IMR-90 (cell line): ENCODE measurements around the gene RNF41. TPM values are rescaled to one million over a fixed set of nuclear protein-coding genes. Genes with fewer than 3 reads are reported as not detected.

Experiments used
- ATAC-seq: fragments of 200-7000 bp; cut with Tn5 transposase; 2 replicates; pipeline ENCODE4 v1.9.1; 2020; ENCODE audit warnings: low read depth, mild to moderate bottlenecking, moderate library complexity
- BruUV-seq: library from RNA; stranded (reverse); fragments of 400-500 nt; replicated peaks from 2 replicates; lab custom pipeline; 2021; lab: Mats Ljungman, UMichigan
- CTCF ChIA-PET: fragments of 300-600 bp; formaldehyde crosslinking; extraction: SDS; loops from one replicate; lab custom pipeline; 2021; ENCODE audit warnings: antibody characterized with exemption; lab: Yijun Ruan, JAX
- POLR2A ChIA-PET: fragments of 300-600 bp; sonication (Branson Sonifier 250); formaldehyde crosslinking; loops from one replicate; lab custom pipeline; 2022; ENCODE audit warnings: antibody characterized with exemption; ENCODE audit not compliant: unreplicated experiment; lab: Charles Lee
- DNase-seq: peaks from one replicate; pipeline ENCODE4 v3.0.0; 2013
- H2AFZ ChIP-seq: replicated peaks from 2 replicates; pipeline ENCODE3; 2013; ENCODE audit warnings: low read length, mild to moderate bottlenecking; ENCODE audit not compliant: poor library complexity
- H2AK5ac ChIP-seq: 2 replicates; pipeline ENCODE4 v1.6.1; 2013; ENCODE audit warnings: low read depth, low read length, inconsistent platforms
- H2AK9ac ChIP-seq: replicated peaks from 2 replicates; pipeline ENCODE3; 2013; ENCODE audit warnings: mild to moderate bottlenecking, low read depth, low read length, moderate library complexity; ENCODE audit not compliant: poor library complexity
- H2BK120ac ChIP-seq: 2 replicates; pipeline ENCODE4 v1.6.1; 2013; ENCODE audit warnings: low read depth, low read length, inconsistent platforms
- H2BK15ac ChIP-seq: 3 replicates; pipeline ENCODE4 v1.6.1; 2013; ENCODE audit warnings: low read depth, low read length, inconsistent platforms
- H2BK20ac ChIP-seq: 2 replicates; pipeline ENCODE4 v1.6.1; 2013; ENCODE audit warnings: low read depth, mild to moderate bottlenecking, inconsistent platforms, low read length, moderate library complexity
- H2BK5ac ChIP-seq: 2 replicates; pipeline ENCODE4 v1.6.1; 2013; ENCODE audit warnings: mild to moderate bottlenecking, low read depth, low read length, inconsistent platforms; ENCODE audit not compliant: poor library complexity, severe bottlenecking
- H3K14ac ChIP-seq: replicated peaks from 2 replicates; pipeline ENCODE4 v1.6.1; 2013; ENCODE audit warnings: low read depth, low read length, inconsistent platforms
- H3K18ac ChIP-seq: 2 replicates; pipeline ENCODE4 v1.6.1; 2013; ENCODE audit warnings: low read depth, low read length, control low read depth
- H3K23ac ChIP-seq: 2 replicates; pipeline ENCODE4 v1.6.1; 2013; ENCODE audit warnings: low read depth, low read length, inconsistent platforms
- H3K27ac ChIP-seq: 2 replicates; pipeline ENCODE4 v1.5.1; 2013; ENCODE audit warnings: mild to moderate bottlenecking, control low read depth, low read length; ENCODE audit not compliant: insufficient read depth
- H3K27me3 ChIP-seq: 2 replicates; pipeline ENCODE4 v1.6.1; 2013; ENCODE audit warnings: low read length; ENCODE audit not compliant: control insufficient read depth, insufficient read depth
- H3K36me3 ChIP-seq: 2 replicates; pipeline ENCODE4 v1.6.1; 2013; ENCODE audit warnings: low read length, mixed read lengths; ENCODE audit not compliant: control insufficient read depth, insufficient read depth
- H3K4ac ChIP-seq: 2 replicates; pipeline ENCODE4 v1.6.1; 2013; ENCODE audit warnings: low read depth, low read length, inconsistent platforms
- H3K4me1 ChIP-seq: 2 replicates; pipeline ENCODE4 v1.6.1; 2013; ENCODE audit warnings: low read length, mixed read lengths; ENCODE audit not compliant: control insufficient read depth, insufficient read depth
- H3K4me2 ChIP-seq: 2 replicates; pipeline ENCODE4 v1.6.1; 2013; ENCODE audit warnings: low read depth, mild to moderate bottlenecking, control low read depth, low read length, moderate library complexity
- H3K4me3 ChIP-seq: 2 replicates; pipeline ENCODE4 v1.5.1; 2013; ENCODE audit warnings: low read depth, mild to moderate bottlenecking, control low read depth, low read length, moderate library complexity; ENCODE audit not compliant: insufficient read depth
- H3K56ac ChIP-seq: 2 replicates; pipeline ENCODE4 v1.6.1; 2013; ENCODE audit warnings: low read length, inconsistent platforms; ENCODE audit not compliant: insufficient read depth; ENCODE audit errors: extremely low read depth
- H3K79me1 ChIP-seq, 2 experiments: 2 replicates each; pipeline ENCODE4 v1.6.1; 2013; ENCODE audit warnings: low read length in 2 of 2, inconsistent platforms in 1 of 2, low read depth in 1 of 2
- H3K9ac ChIP-seq: 2 replicates; pipeline ENCODE4 v1.6.1; 2013; ENCODE audit warnings: low read depth, low read length, control low read depth
- H3K9me1 ChIP-seq: 2 replicates; pipeline ENCODE4 v1.6.1; 2013; ENCODE audit warnings: low read length, inconsistent platforms; ENCODE audit not compliant: insufficient read depth
- H3K9me3 ChIP-seq: 2 replicates; pipeline ENCODE4 v1.6.1; 2013; ENCODE audit warnings: low read length; ENCODE audit not compliant: control insufficient read depth, insufficient read depth
- H4K20me1 ChIP-seq: 2 replicates; pipeline ENCODE4 v1.6.1; 2013; ENCODE audit warnings: low read length, inconsistent platforms; ENCODE audit not compliant: insufficient read depth
- H4K5ac ChIP-seq: 2 replicates; pipeline ENCODE4 v1.6.1; 2013; ENCODE audit warnings: mild to moderate bottlenecking, low read depth, low read length, control low read depth
- H4K8ac ChIP-seq, 2 experiments: 2 replicates each; pipeline ENCODE4 v1.6.1; 2013; ENCODE audit warnings: low read depth in 2 of 2, low read length in 2 of 2, control low read depth in 1 of 2, inconsistent platforms in 1 of 2
- H4K91ac ChIP-seq: 2 replicates; pipeline ENCODE4 v1.6.1; 2013; ENCODE audit warnings: low read depth, low read length, inconsistent platforms; ENCODE audit not compliant: insufficient read depth
- BHLHE40 ChIP-seq: fragments of 150-350 bp; IDR thresholded peaks from 2 replicates; pipeline ENCODE4 v1.6.1; 2016; ENCODE audit warnings: mild to moderate bottlenecking, low read depth, low read length
- CEBPB ChIP-seq: IDR thresholded peaks from 2 replicates; pipeline ENCODE4 v1.6.1; 2012; ENCODE audit warnings: low read depth, low read length, improper control_type of control experiment
- CHD1 ChIP-seq: IDR thresholded peaks from 2 replicates; pipeline ENCODE4 v1.6.1; 2012; ENCODE audit warnings: low read depth, low read length, improper control_type of control experiment
- FOS ChIP-seq: fragments of 150-350 bp; IDR thresholded peaks from 2 replicates; pipeline ENCODE4 v1.6.1; 2016; ENCODE audit warnings: low read depth, low read length
- MAFK ChIP-seq: IDR thresholded peaks from 2 replicates; pipeline ENCODE4 v1.6.1; 2012; ENCODE audit warnings: low read depth, low read length, improper control_type of control experiment
- MAZ ChIP-seq: IDR thresholded peaks from 2 replicates; pipeline ENCODE4 v1.6.1; 2012; ENCODE audit warnings: low read depth, mild to moderate bottlenecking, low read length, improper control_type of control experiment, moderate library complexity, borderline replicate concordance
- MXI1 ChIP-seq: IDR thresholded peaks from 2 replicates; pipeline ENCODE4 v1.6.1; 2012; ENCODE audit warnings: low read depth, mild to moderate bottlenecking, low read length, moderate library complexity, borderline replicate concordance
- NFE2L2 ChIP-seq: fragments of 150-350 bp; IDR thresholded peaks from 2 replicates; pipeline ENCODE4 v1.6.1; 2016; ENCODE audit warnings: low read depth, mild to moderate bottlenecking, low read length
- POLR2A ChIP-seq: IDR thresholded peaks from 2 replicates; pipeline ENCODE4 v1.6.1; 2012; ENCODE audit warnings: mild to moderate bottlenecking, low read depth, low read length
- RAD21 ChIP-seq: IDR thresholded peaks from 2 replicates; pipeline ENCODE4 v1.6.1; 2012; ENCODE audit warnings: low read length, improper control_type of control experiment
- RCOR1 ChIP-seq: IDR thresholded peaks from 2 replicates; pipeline ENCODE4 v1.6.1; 2012; ENCODE audit warnings: mild to moderate bottlenecking, low read length, improper control_type of control experiment; ENCODE audit not compliant: insufficient replicate concordance
- RFX5 ChIP-seq: IDR thresholded peaks from 2 replicates; pipeline ENCODE4 v1.8.0; 2012; ENCODE audit warnings: low read depth, mild to moderate bottlenecking, low read length, moderate library complexity
- SMC3 ChIP-seq: fragments of 150-350 bp; IDR thresholded peaks from 2 replicates; pipeline ENCODE4 v1.6.1; 2016; ENCODE audit warnings: low read depth, mild to moderate bottlenecking, antibody characterized with exemption, low read length, moderate library complexity
- dilution Hi-C: fragments of 300-500 bp; cut with HindIII; formaldehyde crosslinking; loops from one replicate; pipeline ENCODE4 v1.14.3; 2018; ENCODE audit warnings: low sequenced_read_pairs; ENCODE audit not compliant: unreplicated experiment
- in situ Hi-C: fragments of 300-500 bp; cut with MboI; formaldehyde crosslinking; loops from 3 replicates; pipeline ENCODE4 v1.14.3; 2019; ENCODE audit warnings: low sequenced_read_pairs, inconsistent platforms, mixed read lengths
- intact Hi-C: fragments of 100-400 bp; cut with micrococcal nuclease; formaldehyde crosslinking; loops from 2 replicates; pipeline ENCODE4 v1.10.0; 2022
- polyA plus RNA-seq, 3 experiments: library from polyadenylated mRNA; depleted of rRNA; stranded (reverse); fragments of >200 nt; gene quantifications; 2 replicates each; pipeline ENCODE4 v1.2.3, GENCODE V29; 2012; ENCODE audit warnings: low replicate concordance in 1 of 3
- total RNA-seq: library from RNA; depleted of rRNA; stranded (reverse); fragments of >200 nt; gene quantifications from 2 replicates; pipeline ENCODE4 v1.2.3, GENCODE V29; 2012
- TF ChIP-seq, protein P1 (sequence below): fragments of 150-350 bp; IDR thresholded peaks from 2 replicates; pipeline ENCODE4 v1.6.1; 2017; ENCODE audit warnings: mild to moderate bottlenecking, antibody characterized with exemption, low read length, low read depth
- TF ChIP-seq, protein P2 (sequence below): fragments of 150-350 bp; IDR thresholded peaks from 2 replicates; pipeline ENCODE4 v1.6.1; 2016; ENCODE audit warnings: low read depth, mild to moderate bottlenecking, low read length, moderate library complexity, borderline replicate concordance
- TF ChIP-seq, protein P3 (sequence below): conservative IDR thresholded peaks from 2 replicates; pipeline ENCODE4 v1.5.1; 2012; ENCODE audit warnings: mild to moderate bottlenecking, low read depth, low read length, improper control_type of control experiment

The RNF41 gene
- total and polyA plus RNA-seq, 2 of the 4 experiments (the other 2 are of a cell fraction) = 112 to 272 TPM

DNA sequence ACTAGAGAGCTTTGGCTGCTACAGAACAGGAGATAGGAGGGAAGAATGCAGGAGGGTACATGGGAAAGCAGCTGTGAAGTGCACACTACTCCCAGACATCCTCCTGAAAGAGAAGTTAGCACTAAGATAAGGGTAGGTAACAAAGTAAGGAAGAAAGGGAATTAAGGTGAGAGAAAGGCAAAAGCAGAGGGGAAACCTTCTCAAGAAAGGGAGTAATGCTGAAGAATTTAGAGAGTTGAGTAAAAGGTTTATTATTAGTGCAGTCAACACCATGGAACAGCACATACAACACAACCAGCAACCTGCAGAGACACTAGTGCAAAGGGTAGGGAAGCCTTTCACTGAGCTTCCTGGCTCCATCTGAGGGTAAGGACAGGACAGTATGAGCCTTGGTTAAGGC, 17.4 kb downstream of the RNF41 start:
- Histone ChIP-seq H3K27me3 (no peaks in the 10 kb centered on the region), H3K4me1 (peaks cover 7% of the 10 kb centered on the region), H3K4me2 (no peak overlapping the region), H3K23ac (no peak overlapping the region), H2BK15ac (no peak overlapping the region), H3K9me1 (no peaks in the 10 kb centered on the region; the same call in 1 of the 2 replicates), H2AFZ (no peak overlapping the region), H3K4ac (no peak overlapping the region), H2AK9ac (no peak overlapping the region), H3K27ac (no peak overlapping the region), H3K36me3 (peaks cover 33% of the 10 kb centered on the region), H4K20me1 (peaks cover 13% of the 10 kb centered on the region), H4K8ac (no peak overlapping the region), H3K9me3 (no peaks in the 10 kb centered on the region), H3K4me3 (no peak overlapping the region), H4K5ac (no peak overlapping the region), H3K18ac (no peak overlapping the region), H2AK5ac (no peak overlapping the region), H3K79me1 (peaks cover 6 to 28% of the 10 kb centered on the region in 2 experiments), H2BK5ac (no peak overlapping the region), H3K9ac (no peak overlapping the region), H2BK120ac (no peak overlapping the region), H2BK20ac (no peak overlapping the region), H4K91ac (no peak overlapping the region), H3K14ac (no peak overlapping the region), H3K56ac (no peak overlapping the region)
- DNase-seq (no peak), ATAC-seq (no peak)
- POLR2A ChIA-PET = no interaction called here
- in situ Hi-C loops = no loop called here
- CTCF ChIA-PET = no interaction called here
- BruUV-seq = no TSS peak
- TF ChIP-seq RAD21 = no peak
- TF ChIP-seq, protein P1, sequence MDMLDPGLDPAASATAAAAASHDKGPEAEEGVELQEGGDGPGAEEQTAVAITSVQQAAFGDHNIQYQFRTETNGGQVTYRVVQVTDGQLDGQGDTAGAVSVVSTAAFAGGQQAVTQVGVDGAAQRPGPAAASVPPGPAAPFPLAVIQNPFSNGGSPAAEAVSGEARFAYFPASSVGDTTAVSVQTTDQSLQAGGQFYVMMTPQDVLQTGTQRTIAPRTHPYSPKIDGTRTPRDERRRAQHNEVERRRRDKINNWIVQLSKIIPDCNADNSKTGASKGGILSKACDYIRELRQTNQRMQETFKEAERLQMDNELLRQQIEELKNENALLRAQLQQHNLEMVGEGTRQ = no peak
- no peak for TF ChIP-seq MAZ
- TF ChIP-seq FOS = no peak
- TF ChIP-seq RFX5 = no peak
- TF ChIP-seq CHD1 = no peak
- no peak for TF ChIP-seq NFE2L2
- TF ChIP-seq CEBPB = no peak
- no peak for TF ChIP-seq SMC3
- TF ChIP-seq, protein P2, sequence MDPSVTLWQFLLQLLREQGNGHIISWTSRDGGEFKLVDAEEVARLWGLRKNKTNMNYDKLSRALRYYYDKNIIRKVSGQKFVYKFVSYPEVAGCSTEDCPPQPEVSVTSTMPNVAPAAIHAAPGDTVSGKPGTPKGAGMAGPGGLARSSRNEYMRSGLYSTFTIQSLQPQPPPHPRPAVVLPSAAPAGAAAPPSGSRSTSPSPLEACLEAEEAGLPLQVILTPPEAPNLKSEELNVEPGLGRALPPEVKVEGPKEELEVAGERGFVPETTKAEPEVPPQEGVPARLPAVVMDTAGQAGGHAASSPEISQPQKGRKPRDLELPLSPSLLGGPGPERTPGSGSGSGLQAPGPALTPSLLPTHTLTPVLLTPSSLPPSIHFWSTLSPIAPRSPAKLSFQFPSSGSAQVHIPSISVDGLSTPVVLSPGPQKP = no peak
- no peak for TF ChIP-seq BHLHE40
- TF ChIP-seq RCOR1 = no peak
- TF ChIP-seq POLR2A = no peak
- TF ChIP-seq MXI1 = no peak
- TF ChIP-seq, protein P3, sequence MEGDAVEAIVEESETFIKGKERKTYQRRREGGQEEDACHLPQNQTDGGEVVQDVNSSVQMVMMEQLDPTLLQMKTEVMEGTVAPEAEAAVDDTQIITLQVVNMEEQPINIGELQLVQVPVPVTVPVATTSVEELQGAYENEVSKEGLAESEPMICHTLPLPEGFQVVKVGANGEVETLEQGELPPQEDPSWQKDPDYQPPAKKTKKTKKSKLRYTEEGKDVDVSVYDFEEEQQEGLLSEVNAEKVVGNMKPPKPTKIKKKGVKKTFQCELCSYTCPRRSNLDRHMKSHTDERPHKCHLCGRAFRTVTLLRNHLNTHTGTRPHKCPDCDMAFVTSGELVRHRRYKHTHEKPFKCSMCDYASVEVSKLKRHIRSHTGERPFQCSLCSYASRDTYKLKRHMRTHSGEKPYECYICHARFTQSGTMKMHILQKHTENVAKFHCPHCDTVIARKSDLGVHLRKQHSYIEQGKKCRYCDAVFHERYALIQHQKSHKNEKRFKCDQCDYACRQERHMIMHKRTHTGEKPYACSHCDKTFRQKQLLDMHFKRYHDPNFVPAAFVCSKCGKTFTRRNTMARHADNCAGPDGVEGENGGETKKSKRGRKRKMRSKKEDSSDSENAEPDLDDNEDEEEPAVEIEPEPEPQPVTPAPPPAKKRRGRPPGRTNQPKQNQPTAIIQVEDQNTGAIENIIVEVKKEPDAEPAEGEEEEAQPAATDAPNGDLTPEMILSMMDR = no peak
- no peak for TF ChIP-seq MAFK
- intact Hi-C loops = no loop called here
- dilution Hi-C loops = no loop called here
